Panc1 (cell line): ENCODE data around the gene GRK7. TPM values are rescaled to one million over a fixed set of nuclear protein-coding genes. Genes with fewer than 3 reads are reported as not detected.

Experiments used
- ATAC-seq: fragments of 200-7000 bp; cut with Tn5 transposase; 2 replicates; pipeline ENCODE4 v1.9.1; 2020; ENCODE audit warnings: mild to moderate bottlenecking, moderate library complexity
- BruUV-seq: library from RNA; stranded (reverse); fragments of 400-500 nt; replicated peaks from 2 replicates; lab custom pipeline; 2021; lab: Mats Ljungman, UMichigan
- CTCF ChIA-PET: fragments of 300-600 bp; sonication (Branson Sonifier 250); formaldehyde crosslinking; loops from one replicate; lab custom pipeline; 2022; ENCODE audit warnings: antibody characterized with exemption; lab: Charles Lee
- POLR2A ChIA-PET: fragments of 300-600 bp; sonication (Branson Sonifier 250); formaldehyde crosslinking; loops from one replicate; lab custom pipeline; 2022; ENCODE audit warnings: antibody characterized with exemption; lab: Charles Lee
- DNase-seq: peaks from one replicate; pipeline ENCODE4 v3.0.0-alpha.2; 2010; ENCODE audit warnings: low read depth, low spot score
- H3K27ac ChIP-seq: 2 replicates; pipeline ENCODE4 v1.5.1; 2011; ENCODE audit warnings: mild to moderate bottlenecking, low read length, inconsistent platforms
- H3K27me3 ChIP-seq: fragments of 200-500 bp; sonication (Bioruptor generic); 2 replicates; pipeline ENCODE4 v1.6.0; 2014; ENCODE audit warnings: low read length, inconsistent platforms; ENCODE audit not compliant: control insufficient read depth, insufficient read depth
- H3K36me3 ChIP-seq: fragments of 200-500 bp; sonication (Bioruptor generic); 2 replicates; pipeline ENCODE4 v1.5.1; 2014; ENCODE audit warnings: inconsistent platforms, mild to moderate bottlenecking, low read length, moderate library complexity; ENCODE audit not compliant: control insufficient read depth, insufficient read depth
- H3K4me1 ChIP-seq: 2 replicates; pipeline ENCODE4 v1.5.1; 2011; ENCODE audit warnings: inconsistent platforms, mild to moderate bottlenecking, low read length, moderate library complexity; ENCODE audit not compliant: control insufficient read depth, insufficient read depth
- H3K4me3 ChIP-seq, 2 experiments: 2 replicates each; pipeline ENCODE4 v1.5.1; 2011 to 2012; ENCODE audit warnings: low read depth in 2 of 2, low read length in 2 of 2, mild to moderate bottlenecking in 2 of 2, inconsistent platforms in 1 of 2, moderate library complexity in 1 of 2
- H3K9me3 ChIP-seq: fragments of 200-500 bp; sonication (Bioruptor generic); 2 replicates; pipeline ENCODE4 v1.5.1; 2014; ENCODE audit warnings: low read depth, mild to moderate bottlenecking, inconsistent platforms, low read length, moderate library complexity; ENCODE audit not compliant: control insufficient read depth, insufficient read depth
- CTCF ChIP-seq: fragments of 450-650 bp; IDR thresholded peaks from 2 replicates; pipeline ENCODE4 v1.5.1; 2017; ENCODE audit warnings: mild to moderate bottlenecking
- POLR2AphosphoS5 ChIP-seq: IDR thresholded peaks from 2 replicates; pipeline ENCODE4 v1.6.1; 2012; ENCODE audit warnings: mild to moderate bottlenecking, low read depth, low read length, moderate library complexity
- REST ChIP-seq, 2 experiments: IDR thresholded peaks; 2 replicates each; pipeline ENCODE4 v1.6.1; 2011 to 2012; ENCODE audit warnings: low read depth in 2 of 2, control low read depth in 1 of 2, low read length in 1 of 2, mild to moderate bottlenecking in 1 of 2, moderate library complexity in 1 of 2; ENCODE audit not compliant: insufficient read depth in 1 of 2
- SIN3A ChIP-seq: IDR thresholded peaks from 2 replicates; pipeline ENCODE4 v1.6.1; 2012; ENCODE audit warnings: low read depth, mild to moderate bottlenecking, low read length, moderate library complexity, borderline replicate concordance; ENCODE audit not compliant: insufficient read depth
- TCF7L2 ChIP-seq: IDR thresholded peaks from 2 replicates; pipeline ENCODE4 v1.6.1; 2011; ENCODE audit warnings: mild to moderate bottlenecking, low read depth, low read length, inconsistent platforms
- in situ Hi-C: cut with HindIII; loops from 2 replicates; pipeline ENCODE4 v1.10.0; 2016; ENCODE audit warnings: low sequenced_read_pairs, low pct_unique_long_range_greater_than_20kb
- intact Hi-C: fragments of 100-400 bp; cut with micrococcal nuclease; formaldehyde crosslinking; loops from one replicate; pipeline ENCODE4 v1.10.0; 2022; ENCODE audit not compliant: unreplicated experiment
- total RNA-seq: library from RNA; stranded (reverse); gene quantifications from one replicate; pipeline ENCODE4 v1.2.1, GENCODE V29; 2021; ENCODE audit not compliant: unreplicated experiment

Gene GRK7
- total RNA-seq, 1 experiment from 2014 or later = 0.10 TPM

DNA sequence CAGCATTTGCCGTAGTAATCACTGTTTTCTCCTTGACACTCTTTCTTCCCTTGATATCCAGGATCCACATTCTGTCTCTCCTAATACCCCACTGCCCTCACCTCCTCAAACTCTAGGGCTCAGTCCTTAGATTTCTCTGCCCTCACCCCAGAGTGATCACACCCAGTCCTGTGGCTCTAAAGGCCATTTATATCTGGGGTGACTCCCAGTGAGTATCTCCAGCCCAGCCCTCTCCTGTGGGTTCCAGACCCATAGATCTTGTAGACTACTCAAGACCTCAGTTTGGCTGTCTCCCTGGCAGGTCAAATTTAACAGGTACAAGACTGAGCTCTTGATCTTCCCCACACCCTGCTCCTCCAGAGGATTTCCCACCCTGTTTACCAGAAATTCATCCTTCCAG, 1.3 kb downstream of the GRK7 start:
- CTCF ChIA-PET = no interaction called here

GRCh38 chr3:141764986-141765385, 1.8 kb downstream of the GRK7 start:
- DNase-seq = no peak
- H3K4me3 ChIP-seq = no peak overlapping the region
- TF ChIP-seq POLR2AphosphoS5 = no peak
- no peak for TF ChIP-seq REST (IDR thresholded peaks at IDR 0.05; ENCODE audit: insufficient read depth in 1 of 2, low read depth in 2 of 2, low read length in 1 of 2)
- no peak for TF ChIP-seq TCF7L2
- TF ChIP-seq SIN3A = no peak
- no peak for TF ChIP-seq CTCF
- POLR2A ChIA-PET = no interaction called here
- no peaks in the 10 kb centered on the region for H3K27me3 ChIP-seq
- in situ Hi-C loops = no loop called here
- no TSS peak for BruUV-seq
- no peak overlapping the region for H3K27ac ChIP-seq
- no peaks in the 10 kb centered on the region for H3K9me3 ChIP-seq
- CTCF ChIA-PET = no interaction called here
- intact Hi-C loops = no loop called here
- no peaks in the 10 kb centered on the region for H3K36me3 ChIP-seq
- no peak for ATAC-seq
- no peaks in the 10 kb centered on the region for H3K4me1 ChIP-seq

More for the DNA sequence above, 1.3 kb downstream of the GRK7 start:
- ATAC-seq = no peak
- Histone ChIP-seq H3K4me3 (no peak overlapping the region), H3K9me3 (no peaks in the 10 kb centered on the region), H3K27me3 (no peaks in the 10 kb centered on the region), H3K4me1 (no peaks in the 10 kb centered on the region), H3K36me3 (no peaks in the 10 kb centered on the region), H3K27ac (no peak overlapping the region)
- intact Hi-C loops (no loop called here), in situ Hi-C loops (no loop called here)
- no peak for DNase-seq
- POLR2A ChIA-PET = no interaction called here
- no TSS peak for BruUV-seq
- TF ChIP-seq TCF7L2 (no peak), CTCF (no peak), POLR2AphosphoS5 (no peak), REST (IDR thresholded peaks at IDR 0.05; ENCODE audit: insufficient read depth in 1 of 2, low read depth in 2 of 2, low read length in 1 of 2) (no peak), SIN3A (no peak)
